PC-9 (cell line): ENCODE data around the gene ELOVL5. TPM values are rescaled to one million over a fixed set of nuclear protein-coding genes. Genes with fewer than 3 reads are reported as not detected.
A peak's percentile ranks its signal among the peaks of the same experiment; 100 is the strongest.

Source experiments
- BruUV-seq: library from RNA; stranded (reverse); fragments of 400-500 nt; replicated peaks from 2 replicates; lab custom pipeline; 2021; lab: Mats Ljungman, UMichigan
- CTCF ChIA-PET: fragments of 300-600 bp; sonication (Branson Sonifier 250); formaldehyde crosslinking; loops from one replicate; lab custom pipeline; 2022; ENCODE audit warnings: antibody characterized with exemption; lab: Charles Lee
- POLR2A ChIA-PET: fragments of 300-600 bp; sonication (Branson Sonifier 250); formaldehyde crosslinking; loops from one replicate; lab custom pipeline; 2022; ENCODE audit warnings: antibody characterized with exemption; ENCODE audit not compliant: unreplicated experiment; lab: Charles Lee
- DNase-seq, 2 experiments: peaks; one replicate each; pipeline versions ENCODE4 v3.0.0 to v3.0.0-alpha.2; 2015 to 2022; ENCODE audit warnings: mixed read lengths in 1 of 2
- H2AFZ ChIP-seq: fragments of 200-600 bp; sonication (generic); 2 replicates; pipeline ENCODE4 v1.8.1; 2017; ENCODE audit warnings: antibody characterized with exemption
- H3F3A ChIP-seq: fragments of 200-600 bp; sonication (generic); 2 replicates; pipeline ENCODE4 v1.8.1; 2017; ENCODE audit warnings: antibody characterized with exemption, mild to moderate bottlenecking, low read depth; ENCODE audit not compliant: insufficient read depth
- H3K27ac ChIP-seq: fragments of 200-600 bp; sonication (generic); 2 replicates; pipeline ENCODE4 v1.6.1; 2016; ENCODE audit warnings: mixed run types
- H3K27me3 ChIP-seq: fragments of 200-600 bp; sonication (generic); 2 replicates; pipeline ENCODE4 v1.6.1; 2016; ENCODE audit warnings: low read depth, mixed run types; ENCODE audit not compliant: insufficient read depth
- H3K36me3 ChIP-seq: fragments of 200-600 bp; sonication (generic); 2 replicates; pipeline ENCODE4 v1.6.1; 2016; ENCODE audit warnings: low read depth, mixed run types
- H3K4me1 ChIP-seq: fragments of 200-600 bp; sonication (generic); replicated peaks from 2 replicates; pipeline ENCODE4 v1.6.1; 2016; ENCODE audit warnings: mixed run types; ENCODE audit not compliant: insufficient read depth
- H3K4me2 ChIP-seq: fragments of 200-600 bp; sonication (generic); 2 replicates; pipeline ENCODE4 v1.6.1; 2017; ENCODE audit warnings: mixed run types
- H3K4me3 ChIP-seq: fragments of 200-600 bp; sonication (generic); 2 replicates; pipeline ENCODE4 v1.6.1; 2016; ENCODE audit warnings: mixed run types
- H3K79me2 ChIP-seq: fragments of 200-600 bp; sonication (generic); 2 replicates; pipeline ENCODE4 v1.6.1; 2017; ENCODE audit warnings: low read depth, mixed run types
- H3K9me2 ChIP-seq: fragments of 200-600 bp; sonication (generic); 2 replicates; pipeline ENCODE4 v1.8.1; 2017; ENCODE audit warnings: mild to moderate bottlenecking; ENCODE audit not compliant: insufficient read depth
- H3K9me3 ChIP-seq: fragments of 200-600 bp; sonication (generic); 2 replicates; pipeline ENCODE4 v1.8.1; 2016; ENCODE audit warnings: low read depth; ENCODE audit not compliant: insufficient read depth
- H4K20me1 ChIP-seq: fragments of 200-600 bp; sonication (generic); 2 replicates; pipeline ENCODE4 v1.8.1; 2017; ENCODE audit not compliant: insufficient read depth
- CTCF ChIP-seq: fragments of 200-600 bp; sonication (generic); conservative IDR thresholded peaks from 2 replicates; pipeline ENCODE4 v1.6.1; 2017; ENCODE audit warnings: mixed run types, antibody characterized with exemption, mild to moderate bottlenecking, moderate library complexity
- EZH2 ChIP-seq: fragments of 200-600 bp; sonication (generic); IDR thresholded peaks from 2 replicates; pipeline ENCODE4 v1.8.0; 2017; ENCODE audit warnings: antibody characterized with exemption, low read depth
- intact Hi-C: fragments of 100-400 bp; cut with micrococcal nuclease; formaldehyde crosslinking; loops from one replicate; pipeline ENCODE4 v1.10.0; 2022; ENCODE audit not compliant: unreplicated experiment
- total RNA-seq: library from RNA; stranded (reverse); gene quantifications from 2 replicates; pipeline ENCODE4 v1.2.3, GENCODE V29; 2021

Gene ELOVL5
- total RNA-seq, 1 experiment from 2014 or later, result 108 TPM

DNA sequence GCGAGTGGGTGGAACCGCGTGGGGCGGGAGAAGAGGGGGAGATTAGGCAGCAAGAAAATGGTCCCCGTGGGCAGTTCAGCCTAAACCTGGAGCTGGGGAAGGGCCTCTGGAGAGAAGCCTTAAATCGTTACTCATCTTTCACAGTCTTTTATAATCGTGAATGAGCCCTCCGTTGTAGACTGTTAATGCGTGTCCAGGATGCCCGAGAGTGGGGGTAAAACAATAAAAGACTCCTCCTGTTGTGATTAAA, 11.0 kb upstream of the ELOVL5 start:
- DNase-seq, result no peak
- H3K9me3 ChIP-seq, result no peaks in the 10 kb centered on the region
- peak overlapping the region; percentile 84 for H3K27ac ChIP-seq
- H3K4me3 ChIP-seq, result peak overlapping the region; percentile 61; the same call in 1 of the 2 replicates
- no peaks in the 10 kb centered on the region for H3K9me2 ChIP-seq
- no peaks in the 10 kb centered on the region for H3K27me3 ChIP-seq
- TSS peak; percentile 93 for BruUV-seq
- TF ChIP-seq CTCF (no peak), EZH2 (no peak)
- POLR2A ChIA-PET, result interaction anchor here (0.5 to 1.0 kb wide), 11 partner anchors 11 to 498 kb away, joined by 3 to 7 read pairs (median 4); partner anchors contain the start of gene ELOVL5
- no peaks in the 10 kb centered on the region for H3K36me3 ChIP-seq
- H4K20me1 ChIP-seq, result no peaks in the 10 kb centered on the region
- intact Hi-C loops, result loop anchor here (1.0 to 5.0 kb wide), 3 partner anchors 78 to 247 kb away; no protein-coding TSS in a partner anchor
- H3K4me2 ChIP-seq, result peak overlapping the region; percentile 85
- peak overlapping the region; percentile 93 for H2AFZ ChIP-seq
- no peaks in the 10 kb centered on the region for H3K79me2 ChIP-seq
- peaks cover 36% of the 10 kb centered on the region for H3K4me1 ChIP-seq
- CTCF ChIA-PET, result no interaction called here
- H3F3A ChIP-seq, result peaks cover 28% of the 10 kb centered on the region

DNA sequence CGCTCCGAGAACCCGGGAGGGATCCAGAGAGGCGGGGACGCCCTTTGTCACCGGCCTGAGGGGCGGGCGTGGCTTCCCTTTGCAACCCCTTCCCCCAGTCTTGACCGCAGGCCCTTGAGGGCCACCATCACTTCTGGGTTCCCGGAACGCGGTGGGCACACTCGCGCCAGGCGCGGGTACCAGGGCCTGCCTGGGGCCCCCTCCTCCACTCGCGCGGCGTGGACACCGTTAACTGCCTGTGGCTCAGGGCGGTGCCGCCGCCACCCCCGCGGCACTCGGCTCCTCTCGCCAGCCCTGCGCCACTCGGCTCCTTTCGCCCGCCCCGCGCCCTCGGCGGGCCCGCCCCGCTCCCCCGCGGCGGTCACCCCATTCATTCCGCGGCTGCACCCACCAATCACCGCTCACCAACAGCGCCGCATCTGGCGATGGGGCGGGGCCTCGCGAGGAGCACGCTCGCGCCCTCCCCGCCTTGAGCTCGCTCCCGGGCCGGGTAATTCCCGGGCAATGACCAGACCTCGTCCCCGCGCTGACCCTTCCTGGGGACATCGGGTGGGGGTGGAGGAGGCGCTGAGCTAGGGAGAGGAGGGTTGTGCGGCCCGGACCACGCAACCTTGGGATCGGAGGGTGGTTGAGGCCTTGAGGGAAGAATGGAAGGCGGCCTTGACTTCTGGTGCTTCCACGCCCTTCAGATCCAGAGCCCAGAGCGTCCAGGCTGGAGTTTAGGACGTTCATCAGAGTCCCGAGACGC, 10.5 kb upstream of the ELOVL5 start:
- H3K4me1 ChIP-seq, result peaks cover 36% of the 10 kb centered on the region
- H3K4me3 ChIP-seq, result peak overlapping the region; percentile 61
- H3K36me3 ChIP-seq, result no peaks in the 10 kb centered on the region
- BruUV-seq, result no TSS peak
- H3F3A ChIP-seq, result peaks cover 28% of the 10 kb centered on the region
- H4K20me1 ChIP-seq, result no peaks in the 10 kb centered on the region
- peak overlapping the region; percentile 93 for H2AFZ ChIP-seq
- H3K79me2 ChIP-seq, result no peaks in the 10 kb centered on the region
- no peaks in the 10 kb centered on the region for H3K9me3 ChIP-seq
- intact Hi-C loops, result loop anchor here (1.0 to 5.0 kb wide), 3 partner anchors 78 to 247 kb away; no protein-coding TSS in a partner anchor
- no peaks in the 10 kb centered on the region for H3K9me2 ChIP-seq
- H3K4me2 ChIP-seq, result peak overlapping the region; percentile 85
- DNase-seq, result peak; percentile 88 to 97
- H3K27ac ChIP-seq, result peak overlapping the region; percentile 84
- CTCF ChIA-PET, result no interaction called here
- POLR2A ChIA-PET, result interaction anchor here (0.5 to 1.0 kb wide), 11 partner anchors 11 to 498 kb away, joined by 3 to 7 read pairs (median 4); partner anchors contain the start of gene ELOVL5
- no peaks in the 10 kb centered on the region for H3K27me3 ChIP-seq
- TF ChIP-seq EZH2 (no peak), CTCF (no peak)

DNA sequence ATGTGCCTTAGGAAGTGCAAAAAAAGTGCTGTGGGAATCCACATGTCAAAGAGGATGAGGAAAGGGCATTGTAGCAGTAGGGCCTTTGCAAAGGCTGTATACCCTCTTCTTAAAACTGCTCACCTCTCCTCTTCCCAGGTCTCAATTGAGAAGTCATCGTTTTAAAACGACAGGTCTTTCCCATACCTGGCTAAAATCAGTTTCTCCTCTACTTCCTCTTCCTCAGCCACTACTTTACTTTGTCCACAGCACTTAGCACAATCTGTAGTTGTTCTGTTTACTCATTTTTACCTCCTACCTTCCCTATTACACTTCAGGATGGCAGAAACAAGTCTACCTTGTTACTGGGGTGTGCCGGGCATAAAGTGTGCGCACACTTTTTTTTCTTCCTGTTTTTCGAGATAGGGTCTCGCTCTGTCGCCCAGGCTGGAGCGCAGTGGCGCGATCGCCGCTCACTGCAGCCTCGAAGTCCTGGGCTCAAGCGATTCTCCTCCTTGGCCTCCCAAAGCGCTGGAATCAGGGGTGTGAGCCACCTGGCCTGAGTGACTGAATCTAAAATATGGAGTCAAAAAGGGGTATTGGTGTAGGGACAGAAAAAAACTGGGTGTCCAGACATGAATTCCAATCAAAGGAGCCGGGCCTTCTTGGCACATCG, 9.8 kb upstream of the ELOVL5 start:
- Histone ChIP-seq H3F3A (peaks cover 28% of the 10 kb centered on the region), H3K9me2 (no peaks in the 10 kb centered on the region), H4K20me1 (no peaks in the 10 kb centered on the region), H3K36me3 (no peaks in the 10 kb centered on the region), H2AFZ (peak overlapping the region; percentile 79), H3K9me3 (no peaks in the 10 kb centered on the region), H3K4me3 (peak overlapping the region; percentile 61), H3K27ac (peak overlapping the region; percentile 84), H3K27me3 (no peaks in the 10 kb centered on the region), H3K4me1 (peaks cover 36% of the 10 kb centered on the region), H3K79me2 (no peaks in the 10 kb centered on the region), H3K4me2 (peak overlapping the region; percentile 85)
- ChIA-PET POLR2A (interaction anchor here (1.0 kb wide), 1 partner anchor 246 kb away, joined by 7 read pairs; no protein-coding TSS in a partner anchor), CTCF (no interaction called here)
- intact Hi-C loops, result loop anchor here (1.0 to 5.0 kb wide), 3 partner anchors 79 to 246 kb away; no protein-coding TSS in a partner anchor
- DNase-seq, result no peak
- TSS peak; percentile 91 for BruUV-seq
- TF ChIP-seq CTCF (no peak), EZH2 (no peak)
